Lower leg skin (tissue), 4 donors: Measurements from ENCODE around the gene AKR1A1. TPM values are rescaled to one million over a fixed set of nuclear protein-coding genes. Genes with fewer than 3 reads are reported as not detected.
"Not testable (repeated sequence)": the region's sequence is repeated elsewhere in the genome, so short reads cannot be mapped to it uniquely, and the experiment has no call there.

Experiments
- DNase-seq, 2 donors: peaks; one replicate each; pipeline ENCODE4 v3.0.0-alpha.2; 2019; ENCODE audit warnings: low spot score in 2 of 2
- H3K4me3 ChIP-seq: fragments of 200-600 bp; sonication (generic); 2 replicates; pipeline ENCODE4 v1.5.1; 2017; ENCODE audit warnings: mild to moderate bottlenecking, low read depth; ENCODE audit not compliant: poor library complexity, severe bottlenecking
- POLR2A ChIP-seq, 2 donors: fragments of 450-650 bp; IDR thresholded peaks; one replicate each; pipeline ENCODE4 v1.6.1; 2016 to 2017; ENCODE audit warnings: antibody characterized with exemption in 2 of 2, mild to moderate bottlenecking in 1 of 2, moderate library complexity in 1 of 2
- WGBS, 2 donors: methylation state at CpG; one replicate each; pipeline ENCODE4 v1.1.5; 2018; 5-methylcytosine and 5-hydroxymethylcytosine counted together
- intact Hi-C: fragments of 100-400 bp; cut with DNase I; formaldehyde crosslinking; loops from one replicate; pipeline ENCODE4 v1.15.0; 2023; ENCODE audit warnings: low total_unique reads
- total RNA-seq, 4 donors: library from RNA; depleted of rRNA; stranded (reverse); fragments of >200 nt; gene quantifications; one replicate each; pipeline ENCODE4 v1.1.0, GENCODE V29; 2016
- TF ChIP-seq, protein P1 (sequence below), 3 donors: fragments of 450-650 bp; IDR thresholded peaks; one replicate each; pipeline ENCODE4 v1.5.1; 2016; ENCODE audit warnings: antibody characterized with exemption in 3 of 3, mild to moderate bottlenecking in 3 of 3, moderate library complexity in 2 of 3

Gene AKR1A1
- total RNA-seq, 4 donors from 2014 or later: 42.1 to 79.2 (median 57.8) TPM

DNA sequence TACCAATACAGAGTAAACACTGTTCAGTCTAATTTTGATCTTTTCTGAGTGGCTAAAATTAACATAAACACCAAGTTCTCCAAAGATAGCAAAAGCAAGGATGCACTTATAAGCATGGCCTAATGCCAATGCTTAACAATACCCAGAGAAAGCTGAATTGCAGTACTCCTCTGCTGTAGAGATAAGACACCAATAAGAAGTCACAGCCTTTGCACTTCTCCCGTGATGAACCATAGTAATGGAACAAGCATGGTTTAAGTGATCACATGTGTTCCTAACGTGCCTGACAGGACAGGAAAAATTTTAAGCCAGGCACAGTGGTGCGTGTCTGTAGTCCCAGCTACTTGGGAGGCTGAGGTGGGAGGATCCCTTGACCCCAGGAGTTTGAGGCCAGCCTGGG, 34.6 kb upstream of the AKR1A1 start:
- TF ChIP-seq, protein P1, sequence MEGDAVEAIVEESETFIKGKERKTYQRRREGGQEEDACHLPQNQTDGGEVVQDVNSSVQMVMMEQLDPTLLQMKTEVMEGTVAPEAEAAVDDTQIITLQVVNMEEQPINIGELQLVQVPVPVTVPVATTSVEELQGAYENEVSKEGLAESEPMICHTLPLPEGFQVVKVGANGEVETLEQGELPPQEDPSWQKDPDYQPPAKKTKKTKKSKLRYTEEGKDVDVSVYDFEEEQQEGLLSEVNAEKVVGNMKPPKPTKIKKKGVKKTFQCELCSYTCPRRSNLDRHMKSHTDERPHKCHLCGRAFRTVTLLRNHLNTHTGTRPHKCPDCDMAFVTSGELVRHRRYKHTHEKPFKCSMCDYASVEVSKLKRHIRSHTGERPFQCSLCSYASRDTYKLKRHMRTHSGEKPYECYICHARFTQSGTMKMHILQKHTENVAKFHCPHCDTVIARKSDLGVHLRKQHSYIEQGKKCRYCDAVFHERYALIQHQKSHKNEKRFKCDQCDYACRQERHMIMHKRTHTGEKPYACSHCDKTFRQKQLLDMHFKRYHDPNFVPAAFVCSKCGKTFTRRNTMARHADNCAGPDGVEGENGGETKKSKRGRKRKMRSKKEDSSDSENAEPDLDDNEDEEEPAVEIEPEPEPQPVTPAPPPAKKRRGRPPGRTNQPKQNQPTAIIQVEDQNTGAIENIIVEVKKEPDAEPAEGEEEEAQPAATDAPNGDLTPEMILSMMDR (IDR thresholded peaks at IDR 0.05): no peak
- TF ChIP-seq POLR2A (IDR thresholded peaks at IDR 0.05): no peak
- H3K4me3 ChIP-seq: no peak overlapping the region
- no peak for DNase-seq
- 40 to 55% methylated on average over 3 of the region's 3 CpGs for WGBS, 2 donors
- intact Hi-C loops: loop anchor here (10.0 kb wide), 1 partner anchor 49 kb away; no protein-coding TSS in a partner anchor

DNA sequence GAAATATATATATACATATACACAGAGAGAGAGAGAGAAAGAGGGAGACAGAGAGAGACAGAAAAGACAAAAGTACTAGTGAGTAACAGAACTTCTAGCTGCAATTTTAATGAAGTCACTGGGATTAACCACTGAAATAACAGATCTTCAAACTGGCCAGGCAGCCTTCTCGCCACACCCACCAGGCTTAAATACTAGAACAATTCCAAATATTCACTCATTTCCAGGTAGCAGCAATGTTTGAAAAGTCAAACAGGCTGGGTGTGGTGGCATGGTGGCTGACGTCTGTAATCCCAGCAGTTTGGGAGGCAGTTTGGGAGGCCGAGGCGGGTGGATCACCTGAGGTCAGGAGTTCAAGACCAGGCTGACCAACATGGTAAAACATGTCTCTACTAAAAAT, 34.2 kb upstream of the AKR1A1 start:
- no peak for DNase-seq
- H3K4me3 ChIP-seq: no peak overlapping the region
- intact Hi-C loops: loop anchor here (10.0 kb wide), 1 partner anchor 48 kb away; no protein-coding TSS in a partner anchor
- TF ChIP-seq, protein P1 (IDR thresholded peaks at IDR 0.05): no peak
- WGBS, 2 donors: 40 to 66% methylated on average over 4 of the region's 4 CpGs

DNA sequence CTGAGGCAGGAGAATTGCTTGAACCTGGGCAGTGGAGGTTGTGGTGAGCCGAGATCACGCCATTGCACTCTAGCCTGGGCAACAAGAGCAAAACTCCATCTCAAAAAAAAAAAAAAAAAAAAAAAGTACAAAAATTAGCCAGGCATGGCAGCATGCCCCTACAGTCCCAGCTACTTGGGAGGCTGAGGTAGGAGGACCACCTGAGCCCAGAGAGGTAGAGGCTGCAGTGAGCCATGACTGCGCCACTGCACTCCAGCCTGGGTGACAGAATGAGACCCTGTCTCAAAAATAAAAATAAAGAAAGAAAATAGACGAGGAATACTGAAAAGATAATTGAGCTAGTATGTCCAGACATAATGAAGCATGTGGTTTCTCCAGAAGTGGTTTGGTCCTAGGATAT, 32.3 kb upstream of the AKR1A1 start:
- not testable (repeated sequence) for DNase-seq, H3K4me3 ChIP-seq
- intact Hi-C loops: loop anchor here (10.0 kb wide), 1 partner anchor 46 kb away; no protein-coding TSS in a partner anchor
- 93 to 98% methylated on average over 4 of the region's 4 CpGs for WGBS, 2 donors

DNA sequence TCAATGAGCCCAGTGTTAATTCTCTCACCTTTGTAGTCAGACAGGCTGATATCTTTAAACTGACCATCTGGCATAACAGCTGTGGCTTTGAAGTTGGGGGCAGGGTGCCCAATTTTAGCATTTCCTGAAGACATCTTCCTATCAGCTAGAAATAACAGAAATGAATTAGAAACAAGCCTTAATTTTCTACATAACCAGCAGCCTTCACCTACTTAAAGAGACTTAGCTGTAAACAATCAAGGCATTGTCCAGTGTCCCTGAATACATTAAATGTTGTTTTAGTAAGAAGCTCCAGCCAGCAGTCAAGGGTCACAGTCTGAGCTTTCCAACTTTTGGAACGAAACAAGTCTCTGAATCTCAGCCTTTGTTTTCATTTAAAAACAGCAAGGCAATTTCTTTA, 31.7 kb upstream of the AKR1A1 start:
- TF ChIP-seq, protein P1 (IDR thresholded peaks at IDR 0.05): no peak
- no peak for TF ChIP-seq POLR2A (IDR thresholded peaks at IDR 0.05)
- WGBS, 2 donors: 3 to 17% methylated on average over 1 of the region's 1 CpG
- no peak for DNase-seq
- H3K4me3 ChIP-seq: no peak overlapping the region
- intact Hi-C loops: loop anchor here (10.0 kb wide), 1 partner anchor 46 kb away; no protein-coding TSS in a partner anchor

DNA sequence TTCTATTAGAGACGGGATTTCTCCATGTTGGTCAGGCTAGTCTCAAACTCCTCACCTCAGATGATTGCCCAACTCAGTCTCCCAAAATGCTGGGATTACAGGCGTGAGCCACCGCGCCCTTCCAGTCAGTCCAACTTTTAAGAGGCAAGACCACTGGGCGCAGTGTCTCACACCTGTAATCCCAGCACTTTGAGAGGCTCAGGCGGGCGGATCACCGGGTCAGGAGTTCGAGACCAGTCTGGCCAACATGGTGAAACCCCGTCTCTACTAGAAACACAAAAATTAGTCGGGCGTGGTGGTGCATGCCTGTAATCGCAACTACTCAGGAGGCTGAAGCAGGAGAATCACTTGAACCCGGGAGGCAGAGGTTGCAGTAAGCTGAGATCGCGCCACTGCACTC, 30.9 kb upstream of the AKR1A1 start:
- H3K4me3 ChIP-seq, DNase-seq: not testable (repeated sequence)
- 75 to 76% methylated on average over 16 of the region's 16 CpGs for WGBS, 2 donors
- intact Hi-C loops: loop anchor here (10.0 kb wide), 1 partner anchor 45 kb away; no protein-coding TSS in a partner anchor

DNA sequence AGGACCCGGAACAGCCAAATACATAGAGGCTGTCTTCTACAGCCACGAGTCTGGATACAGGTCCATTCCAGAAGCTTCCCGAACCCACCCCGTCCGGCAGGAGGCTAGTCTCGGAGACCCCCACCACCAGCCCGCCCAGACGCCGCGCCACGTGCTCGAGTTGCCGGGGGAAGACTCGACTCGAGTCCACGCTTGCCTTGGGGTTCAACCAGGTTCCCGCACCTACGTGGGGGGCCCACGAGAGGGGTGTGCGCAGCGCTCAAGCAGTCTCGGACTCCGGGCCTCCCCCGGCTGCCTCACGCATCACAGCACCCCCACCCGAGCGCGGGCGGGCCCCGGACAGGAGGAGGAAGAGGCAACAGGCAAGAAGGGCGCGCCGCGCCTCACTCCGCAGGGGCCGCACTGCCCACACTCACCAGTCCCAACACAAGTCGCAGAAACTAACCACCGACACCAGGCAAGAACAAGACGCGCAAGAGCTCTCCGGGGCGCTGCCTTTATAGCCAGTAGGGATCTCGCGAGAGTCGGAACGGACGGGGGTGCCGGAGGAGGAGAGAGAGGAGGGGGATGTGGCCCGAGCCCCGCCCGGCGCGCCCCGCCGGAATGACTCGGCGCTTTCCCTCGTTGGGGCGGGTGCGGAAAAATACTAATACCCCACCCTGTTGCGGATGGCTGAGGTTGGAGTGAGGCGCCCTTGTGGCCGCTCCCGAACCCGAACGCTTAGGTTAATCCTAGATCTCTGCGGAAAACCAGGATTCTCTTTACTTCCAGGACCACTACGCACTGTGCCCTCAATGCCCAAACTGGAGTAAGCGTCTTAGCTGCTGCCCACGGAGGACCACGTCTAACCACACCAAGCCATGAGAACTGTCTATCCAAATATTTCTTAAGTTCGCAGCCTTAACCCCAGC, 29.0 kb upstream of the AKR1A1 start, which contains the start of gene PRDX1:
Gene PRDX1, minus strand, starts transcription at position 472 of the 911 bp plus-strand sequence. CDS start 2,841 bp downstream, outside the sequence.
- 0% methylated on average over 46 to 72 of the region's 72 CpGs for WGBS, 2 donors
- peak within 1 kb of the TSS; percentile 89 for H3K4me3 ChIP-seq
- intact Hi-C loops: no loop called here
- DNase-seq: peak; percentile 97 to 100
- peak in 1 of 2 donors; percentile 95 for TF ChIP-seq POLR2A (IDR thresholded peaks at IDR 0.05)
- TF ChIP-seq, protein P1 (IDR thresholded peaks at IDR 0.05): no peak
